Stimulated activated CD8-positive, alpha-beta memory T cell treated with anti-CD3 and anti-CD28 coated beads, Interleukin-7, amount 100 ng/mL, for 48 hours (primary cell): ENCODE data around the gene FSHB.
"Not testable (repeated sequence)": the region's sequence is repeated elsewhere in the genome, so short reads cannot be mapped to it uniquely, and the experiment has no call there.

Source experiments
- DNase-seq, 2 donors: peaks; one replicate each; pipeline ENCODE4 v3.0.0-alpha.2; 2020; ENCODE audit warnings: low read depth in 1 of 2; ENCODE audit errors: extremely low read depth in 1 of 2

Gene FSHB

GRCh38 chr11:30230714-30231113 is at the start of gene FSHB:
TSS of gene FSHB (plus strand) at chr11:30231014. CDS start at chr11:30231903, 889 bp downstream.
- DNase-seq: no peak

- no peak for DNase-seq
These were observed 44.1 kb upstream of the FSHB start for GRCh38 chr11:30186748-30187147.

- DNase-seq: no peak
These were observed 38.2 kb upstream of the FSHB start for GRCh38 chr11:30192620-30193019.

GRCh38 chr11:30196400-30197206 is 34.2 kb upstream of the FSHB start:
- DNase-seq: peak; percentile 1 to 10

GRCh38 chr11:30197869-30198268 is 32.9 kb upstream of the FSHB start:
- no peak for DNase-seq

GRCh38 chr11:30202989-30203388 is 27.8 kb upstream of the FSHB start:
- not testable (repeated sequence) for DNase-seq

- DNase-seq: no peak
These were observed 27.0 kb upstream of the FSHB start for GRCh38 chr11:30203850-30204249.

- DNase-seq: no peak
These were observed 24.4 kb upstream of the FSHB start for GRCh38 chr11:30206249-30206996.

GRCh38 chr11:30210357-30210756 is 20.5 kb upstream of the FSHB start:
- DNase-seq: no peak

GRCh38 chr11:30216534-30216933 is 14.3 kb upstream of the FSHB start:
- DNase-seq: no peak

- DNase-seq: no peak
These were observed 12.5 kb upstream of the FSHB start for GRCh38 chr11:30218278-30218677.

- no peak for DNase-seq
These were observed 5.2 kb upstream of the FSHB start for GRCh38 chr11:30225642-30226041.

GRCh38 chr11:30228323-30228884 is 2.4 kb upstream of the FSHB start:
- no peak for DNase-seq

GRCh38 chr11:30239025-30239424 is 8.2 kb downstream of the FSHB start:
- DNase-seq: no peak

GRCh38 chr11:30244265-30244664 is 13.5 kb downstream of the FSHB start:
- DNase-seq: no peak

- no peak for DNase-seq
These were observed 14.8 kb downstream of the FSHB start for GRCh38 chr11:30245621-30246020.

- DNase-seq: no peak
These were observed 23.8 kb downstream of the FSHB start for GRCh38 chr11:30254307-30255298.

- no peak for DNase-seq
These were observed 24.8 kb downstream of the FSHB start for GRCh38 chr11:30255637-30256036.

GRCh38 chr11:30257058-30257457 is 26.2 kb downstream of the FSHB start:
- DNase-seq: no peak

GRCh38 chr11:30258679-30259078 is 27.9 kb downstream of the FSHB start:
- no peak for DNase-seq

GRCh38 chr11:30260813-30261212 is 30.0 kb downstream of the FSHB start:
- DNase-seq: no peak
